NCI-H510A (cell line): Measurements from ENCODE around the gene FOXD2.

Source experiments
- DNase-seq: peaks from one replicate; lab custom pipeline; 2025; lab: John Stamatoyannopoulos, UW

The FOXD2 gene

DNA sequence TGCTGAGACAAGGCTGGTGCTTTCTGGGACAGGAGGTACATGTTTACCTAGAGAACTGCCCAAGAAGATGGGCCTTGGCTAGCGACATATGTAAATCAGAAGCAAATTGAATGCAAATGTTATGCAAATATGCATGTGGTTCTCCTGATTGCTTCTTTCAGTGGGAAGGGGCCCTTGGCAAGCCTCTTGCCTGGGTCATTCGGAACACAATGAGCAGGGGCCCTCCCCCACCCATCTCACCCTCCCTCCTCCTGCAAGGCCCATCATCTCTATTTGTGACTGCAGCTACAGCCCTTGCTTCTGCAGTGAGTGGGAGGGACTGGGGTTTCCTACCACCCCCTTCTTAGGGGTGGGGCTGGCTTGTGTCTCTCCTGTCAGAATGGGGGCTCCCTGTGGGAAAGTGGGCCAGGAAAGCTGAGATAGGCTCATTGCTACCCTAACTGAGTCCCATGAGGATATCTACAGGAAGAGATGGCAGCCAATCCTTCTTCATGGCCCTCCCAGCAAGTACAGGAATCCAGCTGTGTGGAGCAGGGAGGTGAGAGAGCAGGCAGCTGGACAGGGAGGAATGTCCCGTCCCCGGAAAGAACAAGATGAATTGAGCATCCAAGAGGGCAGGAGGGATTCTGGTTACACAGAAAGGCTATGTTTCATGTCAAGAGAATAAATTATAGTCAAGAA lies 31.0 kb downstream of the FOXD2 start:
- DNase-seq, result no peak

DNA sequence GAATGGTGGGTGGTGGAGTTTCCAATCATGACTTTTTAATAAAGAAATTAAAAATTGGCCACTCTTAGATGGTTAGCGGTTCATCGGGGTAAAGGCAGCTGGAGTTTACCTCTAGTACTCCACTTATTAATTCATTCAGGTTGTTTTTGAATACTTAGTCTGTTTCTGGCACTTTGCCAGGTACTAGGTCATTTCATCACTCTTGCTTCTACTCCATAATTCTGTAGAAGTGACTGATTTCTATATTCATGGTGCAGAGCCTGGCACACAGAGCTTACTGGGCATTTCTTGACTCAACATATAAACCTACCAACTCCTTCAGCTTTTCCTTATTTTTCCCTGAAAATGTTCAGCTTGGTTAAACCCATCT lies 31.5 kb downstream of the FOXD2 start:
- no peak for DNase-seq

- no peak for DNase-seq
Measured at GRCh38 chr1:47469910-47470309, 32.1 kb downstream of the FOXD2 start.

DNA sequence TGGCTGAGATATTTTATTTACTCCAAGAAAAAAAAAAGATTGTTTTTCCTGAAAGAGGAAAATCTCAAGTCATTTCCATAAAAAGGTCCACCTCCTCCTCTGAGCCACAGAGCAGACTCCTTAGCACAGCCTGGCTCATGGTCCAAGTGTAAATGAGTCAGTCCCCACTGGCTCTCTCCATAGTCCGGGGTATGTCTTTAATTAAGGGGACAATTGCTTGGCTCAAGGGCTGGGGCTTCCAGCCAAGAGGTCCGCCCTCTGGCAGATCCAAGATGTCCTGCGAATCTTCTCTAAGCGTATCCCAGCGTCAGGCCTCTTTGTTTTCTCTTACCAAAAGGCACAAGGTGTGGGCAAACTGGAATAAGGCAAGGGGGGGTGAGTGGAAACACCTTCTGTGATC lies 33.3 kb downstream of the FOXD2 start:
- no peak for DNase-seq

GRCh38 chr1:47474278-47475193 lies 36.7 kb downstream of the FOXD2 start:
- DNase-seq, result no peak

GRCh38 chr1:47477595-47478080 lies 39.8 kb downstream of the FOXD2 start:
- DNase-seq, result no peak

DNA sequence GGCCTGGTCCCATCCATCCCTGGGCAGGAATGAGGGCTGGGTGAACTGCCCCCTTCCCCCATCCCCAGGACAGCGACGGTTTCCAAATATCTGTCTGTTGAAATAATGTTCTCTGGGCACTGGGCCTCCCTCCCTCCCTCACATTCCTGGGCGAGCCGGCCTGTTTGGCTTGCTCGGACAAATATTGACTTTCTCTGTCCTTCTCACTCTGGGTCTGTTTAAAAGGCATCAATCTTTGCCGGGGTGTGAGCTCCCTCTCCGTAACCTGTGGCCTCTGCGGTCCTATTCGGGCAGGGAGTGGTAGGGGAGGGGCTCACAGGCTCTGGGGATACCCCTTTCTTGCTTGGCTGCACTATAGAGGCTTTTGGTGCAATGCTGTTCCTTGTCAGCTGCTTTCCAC lies 40.2 kb downstream of the FOXD2 start:
- no peak for DNase-seq

DNA sequence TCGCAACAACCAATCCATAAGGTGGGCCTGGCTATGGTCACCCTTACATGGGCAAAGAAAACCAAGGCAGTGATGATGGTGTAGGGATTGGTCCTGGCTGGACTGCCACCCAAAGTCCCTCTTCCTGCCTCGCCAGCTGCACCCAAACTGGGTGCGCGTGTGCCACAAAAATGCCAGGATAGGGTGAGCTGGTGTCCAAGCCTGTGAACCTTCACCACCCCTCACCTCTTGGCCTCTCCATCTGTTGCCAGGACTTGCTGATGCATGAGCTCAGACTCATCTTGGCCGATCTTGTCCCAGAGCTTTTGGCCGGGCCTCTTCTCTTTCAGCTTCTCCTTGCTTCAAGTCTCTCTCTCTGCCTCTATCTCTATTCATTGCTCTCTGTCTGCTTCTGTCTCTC lies 41.8 kb downstream of the FOXD2 start:
- no peak for DNase-seq

DNA sequence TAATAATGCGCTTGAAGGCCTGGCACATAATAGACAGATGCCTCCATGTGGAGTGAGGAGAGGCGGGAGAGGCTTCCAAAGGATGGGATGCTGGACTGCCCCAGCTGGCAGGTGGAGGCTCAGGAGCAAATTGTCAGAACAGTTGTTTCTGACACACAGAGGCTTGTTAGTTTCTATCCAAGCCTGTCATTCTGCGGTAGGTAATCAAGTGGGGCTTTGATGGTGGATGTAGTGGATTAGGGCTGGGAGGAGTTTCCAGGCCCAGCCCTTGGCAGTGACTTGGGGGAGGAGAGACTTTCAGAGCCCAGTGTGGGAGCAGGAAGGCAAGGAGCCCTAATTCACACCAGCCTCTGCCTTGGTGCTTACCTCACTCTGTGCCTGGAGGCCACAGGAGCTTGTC lies 44.1 kb downstream of the FOXD2 start:
- DNase-seq, result no peak

DNA sequence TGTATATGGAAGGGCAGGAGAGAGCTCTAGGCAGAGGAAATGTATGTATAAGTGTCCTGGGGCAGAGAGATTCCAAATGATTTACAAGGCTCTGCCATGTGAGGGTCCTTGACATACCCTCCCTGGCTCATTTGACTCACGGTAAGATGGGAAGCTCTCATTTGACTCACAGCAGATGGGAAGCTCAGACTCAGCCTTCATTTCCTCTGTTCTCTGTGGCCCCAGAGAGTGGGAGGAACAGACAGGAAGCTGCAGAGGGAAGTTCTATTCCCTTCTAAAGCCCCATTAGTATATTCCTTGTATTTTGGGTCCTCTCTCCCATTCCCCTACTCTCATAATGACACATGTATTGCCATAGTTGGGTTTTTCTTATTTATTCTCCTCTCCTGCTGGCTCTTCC lies 44.9 kb downstream of the FOXD2 start:
- no peak for DNase-seq

DNA sequence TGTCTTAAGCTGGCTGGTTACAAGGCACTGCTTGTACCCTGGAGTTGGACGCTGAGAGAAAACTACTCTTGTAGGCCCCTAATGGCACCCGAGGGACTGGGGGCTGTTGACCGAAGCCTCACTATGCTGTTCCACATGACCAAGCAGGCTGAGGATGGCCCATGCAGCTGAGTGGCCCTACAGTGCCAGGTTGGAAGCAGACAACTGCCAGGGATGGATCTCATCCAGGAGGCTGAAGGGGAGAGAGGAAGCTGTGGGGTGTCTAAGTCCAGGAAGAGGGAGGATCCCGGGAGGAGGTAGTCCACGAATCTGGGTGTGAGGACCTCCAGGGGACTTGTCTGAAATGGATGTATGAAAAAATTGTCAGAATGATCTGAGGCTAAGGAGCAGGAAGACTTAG lies 45.8 kb downstream of the FOXD2 start:
- no peak for DNase-seq

DNA sequence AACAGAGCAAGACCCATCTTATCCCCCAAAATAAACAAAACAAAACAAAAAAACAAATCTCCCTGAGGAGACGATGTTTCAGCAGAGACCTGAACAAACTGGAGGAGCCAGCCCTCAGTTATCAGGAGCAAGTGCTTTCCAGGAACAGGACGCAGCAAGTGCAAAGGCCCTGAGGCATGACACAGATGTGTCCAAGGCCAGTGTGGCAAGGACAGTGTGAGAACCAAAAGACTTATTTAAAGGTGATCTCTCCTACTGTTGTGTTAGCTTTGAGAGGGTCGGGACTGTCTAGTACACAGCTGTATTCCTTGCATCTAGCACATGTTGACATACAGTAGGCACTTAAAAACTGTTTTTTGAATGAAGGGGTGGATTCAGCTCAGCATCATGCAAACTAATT lies 48.0 kb downstream of the FOXD2 start:
- DNase-seq, result no peak

GRCh38 chr1:47487332-47487731 lies 49.5 kb downstream of the FOXD2 start:
- no peak for DNase-seq

GRCh38 chr1:47487850-47488450 lies 50.1 kb downstream of the FOXD2 start:
- DNase-seq, result no peak
